Endothelial cell of umbilical vein (primary cell): Measurements from ENCODE around the gene CYBA.

ENCODE experiments used
- EZH2 ChIP-seq: IDR thresholded peaks from 2 replicates; pipeline ENCODE4 v1.6.1; 2012; ENCODE audit warnings: borderline replicate concordance, low read depth, mild to moderate bottlenecking, moderate library complexity, low read length, inconsistent platforms; ENCODE audit not compliant: severe bottlenecking
- JUN ChIP-seq: IDR thresholded peaks from 2 replicates; pipeline ENCODE4 v1.6.1; 2011; ENCODE audit warnings: borderline replicate concordance, low read depth; ENCODE audit not compliant: insufficient read length, insufficient read depth
- MYC ChIP-seq: IDR thresholded peaks from one replicate; pipeline ENCODE4 v1.6.1; 2011; ENCODE audit warnings: mild to moderate bottlenecking, low read depth, low read length
- POLR2A ChIP-seq: IDR thresholded peaks from 2 replicates; pipeline ENCODE4 v1.6.1; 2012; ENCODE audit warnings: low read depth, mild to moderate bottlenecking, control low read depth, low read length
- TF ChIP-seq, protein P1 (sequence below), 2 donors: IDR thresholded peaks; 1 replicate in 1 of 2; 2 replicates in 1 of 2; pipeline ENCODE4 v1.5.1; 2011; ENCODE audit warnings: low read length in 2 of 2, mild to moderate bottlenecking in 2 of 2, moderate library complexity in 2 of 2, control low read depth in 1 of 2, inconsistent platforms in 1 of 2, low read depth in 1 of 2; ENCODE audit not compliant: insufficient read depth in 1 of 2; ENCODE audit errors: extremely low read depth in 1 of 2
- TF ChIP-seq, protein P2 (sequence below): IDR thresholded peaks from 2 replicates; pipeline ENCODE4 v1.6.1; 2011; ENCODE audit not compliant: insufficient read depth, insufficient read length

DNA sequence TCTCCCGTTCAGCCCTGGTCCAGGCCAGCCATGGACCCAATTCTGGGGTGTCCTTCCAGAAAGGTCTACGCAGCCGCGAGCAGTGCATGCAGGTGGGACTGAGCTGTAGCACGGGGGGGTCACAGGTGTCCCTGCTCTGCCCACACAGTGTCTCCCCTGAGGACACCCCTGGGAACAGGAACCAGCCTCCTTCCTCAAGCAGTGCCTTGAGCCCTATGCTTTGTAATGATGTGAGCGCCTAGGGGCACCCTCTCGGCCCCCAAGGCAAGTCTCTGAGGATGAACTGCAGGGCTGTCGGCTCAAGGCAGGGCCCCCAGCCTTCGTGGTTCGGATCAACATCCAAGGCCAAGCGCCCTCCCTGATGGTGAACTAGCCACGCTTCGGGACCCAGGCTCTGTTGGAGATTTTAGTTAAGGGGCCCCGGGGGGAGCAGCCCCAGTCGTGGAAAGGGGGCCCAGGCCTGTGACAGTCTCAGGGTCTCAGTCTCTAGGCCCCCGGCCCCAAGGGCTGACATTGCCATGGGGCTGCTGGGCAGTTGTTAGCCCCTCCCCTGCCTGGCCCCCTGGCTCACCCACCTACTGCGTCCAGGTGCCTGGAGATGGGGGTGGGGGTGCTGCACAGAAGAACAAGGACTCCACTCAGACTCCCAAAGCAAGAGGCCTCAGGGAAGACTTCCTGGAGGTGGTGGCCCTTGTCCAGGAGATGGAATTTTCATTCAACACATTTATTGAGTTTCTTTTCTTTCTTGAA is 10.2 kb downstream of the CYBA start:
- TF ChIP-seq EZH2 (no peak), POLR2A (no peak), MYC (no peak), JUN (no peak)
- TF ChIP-seq, protein P1, sequence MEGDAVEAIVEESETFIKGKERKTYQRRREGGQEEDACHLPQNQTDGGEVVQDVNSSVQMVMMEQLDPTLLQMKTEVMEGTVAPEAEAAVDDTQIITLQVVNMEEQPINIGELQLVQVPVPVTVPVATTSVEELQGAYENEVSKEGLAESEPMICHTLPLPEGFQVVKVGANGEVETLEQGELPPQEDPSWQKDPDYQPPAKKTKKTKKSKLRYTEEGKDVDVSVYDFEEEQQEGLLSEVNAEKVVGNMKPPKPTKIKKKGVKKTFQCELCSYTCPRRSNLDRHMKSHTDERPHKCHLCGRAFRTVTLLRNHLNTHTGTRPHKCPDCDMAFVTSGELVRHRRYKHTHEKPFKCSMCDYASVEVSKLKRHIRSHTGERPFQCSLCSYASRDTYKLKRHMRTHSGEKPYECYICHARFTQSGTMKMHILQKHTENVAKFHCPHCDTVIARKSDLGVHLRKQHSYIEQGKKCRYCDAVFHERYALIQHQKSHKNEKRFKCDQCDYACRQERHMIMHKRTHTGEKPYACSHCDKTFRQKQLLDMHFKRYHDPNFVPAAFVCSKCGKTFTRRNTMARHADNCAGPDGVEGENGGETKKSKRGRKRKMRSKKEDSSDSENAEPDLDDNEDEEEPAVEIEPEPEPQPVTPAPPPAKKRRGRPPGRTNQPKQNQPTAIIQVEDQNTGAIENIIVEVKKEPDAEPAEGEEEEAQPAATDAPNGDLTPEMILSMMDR (IDR thresholded peaks at IDR 0.05; ENCODE audit: extremely low read depth in 1 of 2, insufficient read depth in 1 of 2, low read depth in 1 of 2, low read length in 2 of 2), result no peak
- TF ChIP-seq, protein P2, sequence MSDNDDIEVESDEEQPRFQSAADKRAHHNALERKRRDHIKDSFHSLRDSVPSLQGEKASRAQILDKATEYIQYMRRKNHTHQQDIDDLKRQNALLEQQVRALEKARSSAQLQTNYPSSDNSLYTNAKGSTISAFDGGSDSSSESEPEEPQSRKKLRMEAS, result no peak
